GM19438 (cell line): ENCODE data around the gene ATF7.
"Not testable (repeated sequence)": the region's sequence is repeated elsewhere in the genome, so short reads cannot be mapped to it uniquely, and the experiment has no call there.

Source experiments
- ATAC-seq: cut with Tn5 transposase; IDR thresholded peaks from one replicate; pipeline ENCODE4 v1.9.1; 2021; ENCODE audit warnings: low read depth; ENCODE audit not compliant: unreplicated experiment

The ATF7 gene

GRCh38 chr12:53572134-53572758, 53.9 kb downstream of the ATF7 start:
- ATAC-seq: no peak

GRCh38 chr12:53571295-53571694, 54.9 kb downstream of the ATF7 start:
- ATAC-seq: no peak

- no peak for ATAC-seq
Observed at GRCh38 chr12:53568809-53569557, 57.2 kb downstream of the ATF7 start.

- ATAC-seq: no peak
Observed at GRCh38 chr12:53567961-53568808, 58.0 kb downstream of the ATF7 start.

- not testable (repeated sequence) for ATAC-seq
Observed at GRCh38 chr12:53565376-53565775, 60.8 kb downstream of the ATF7 start.

- no peak for ATAC-seq
Observed at GRCh38 chr12:53564941-53565340, 61.2 kb downstream of the ATF7 start.

GRCh38 chr12:53564278-53564677, 61.9 kb downstream of the ATF7 start:
- ATAC-seq: no peak

- ATAC-seq: no peak
Observed at GRCh38 chr12:53563452-53564028, 62.6 kb downstream of the ATF7 start.

GRCh38 chr12:53561590-53561953, 64.6 kb downstream of the ATF7 start:
- ATAC-seq: no peak

- ATAC-seq: no peak
Observed at GRCh38 chr12:53560912-53561589, 65.1 kb downstream of the ATF7 start.

- ATAC-seq: no peak
Observed at GRCh38 chr12:53560351-53560750, 65.8 kb downstream of the ATF7 start.

- ATAC-seq: no peak
Observed at GRCh38 chr12:53558631-53559030, 67.6 kb downstream of the ATF7 start.

- ATAC-seq: no peak
Observed at GRCh38 chr12:53552361-53553327, 73.5 kb downstream of the ATF7 start.

- ATAC-seq: no peak
Observed at GRCh38 chr12:53551889-53552291, 74.3 kb downstream of the ATF7 start.

- ATAC-seq: no peak
Observed at GRCh38 chr12:53550595-53550994, 75.6 kb downstream of the ATF7 start.

- not testable (repeated sequence) for ATAC-seq
Observed at GRCh38 chr12:53550131-53550530, 76.1 kb downstream of the ATF7 start.

- ATAC-seq: not testable (repeated sequence)
Observed at GRCh38 chr12:53548354-53548753, 77.8 kb downstream of the ATF7 start.

GRCh38 chr12:53543539-53543938, 82.6 kb downstream of the ATF7 start:
- ATAC-seq: peak; percentile 92

- ATAC-seq: no peak
Observed at GRCh38 chr12:53539526-53539925, 86.7 kb downstream of the ATF7 start.
